Testis (tissue), 3 donors: ENCODE data around the gene GARRE1. TPM values are rescaled to one million over a fixed set of nuclear protein-coding genes. Genes with fewer than 3 reads are reported as not detected.
A peak's percentile ranks its signal among the peaks of the same experiment; 100 is the strongest.
"Not testable (repeated sequence)": the region's sequence is repeated elsewhere in the genome, so short reads cannot be mapped to it uniquely, and the experiment has no call there.

Experiments used
- DNase-seq: peaks from one replicate; pipeline ENCODE4 v3.0.0-alpha.2; 2019
- H3K27ac ChIP-seq, 2 donors: fragments of 200-600 bp; sonication (generic); one replicate each; pipeline ENCODE4 v1.5.1; 2019
- H3K27me3 ChIP-seq: fragments of 200-600 bp; sonication (generic); one replicate; pipeline ENCODE4 v1.5.1; 2019
- H3K36me3 ChIP-seq: fragments of 200-600 bp; sonication (generic); one replicate; pipeline ENCODE4 v1.5.1; 2017; ENCODE audit warnings: low read depth; ENCODE audit errors: missing control alignments
- H3K4me1 ChIP-seq: fragments of 200-600 bp; sonication (generic); one replicate; pipeline ENCODE4 v1.5.1; 2019
- H3K4me3 ChIP-seq, 2 donors: fragments of 200-600 bp; sonication (generic); one replicate each; pipeline ENCODE4 v1.5.1; 2017 to 2019
- H3K9me3 ChIP-seq: fragments of 200-600 bp; sonication (generic); one replicate; pipeline ENCODE4 v1.5.1; 2017
- CTCF ChIP-seq, 3 experiments: fragments of 450-650 bp in 2 of 3; fragments of 200-600 bp in 1 of 3; sonication (generic) in 1 of 3; IDR thresholded peaks; one replicate each; pipeline ENCODE4 v1.5.1; 2016 to 2019; ENCODE audit warnings: antibody characterized with exemption in 3 of 3, mild to moderate bottlenecking in 2 of 3, moderate library complexity in 1 of 3
- POLR2A ChIP-seq: fragments of 450-650 bp; IDR thresholded peaks from one replicate; pipeline ENCODE4 v1.6.1; 2017; ENCODE audit warnings: antibody characterized with exemption, mild to moderate bottlenecking, moderate library complexity
- WGBS, 2 donors: methylation state at CpG; one replicate each; pipeline ENCODE4 v1.1.5; 2018; 5-methylcytosine and 5-hydroxymethylcytosine counted together
- intact Hi-C: fragments of 100-400 bp; cut with DNase I; formaldehyde crosslinking; loops from one replicate; pipeline ENCODE4 v1.15.1; 2023; ENCODE audit warnings: low total_unique reads
- polyA plus RNA-seq: library from polyadenylated mRNA; stranded (reverse); fragments of 350-450 nt; fragmentation: Illumina TruSeq; extraction: RNeasy Lipid Tissue Mini Kit (QIAGEN cat#74804); gene quantifications from one replicate; pipeline ENCODE4 v1.2.3, GENCODE V29; 2014; ENCODE audit warnings: low read depth, low replicate concordance; ENCODE audit not compliant: insufficient read depth
- total RNA-seq, 2 donors: library from RNA; depleted of rRNA; stranded (reverse); fragments of >200 nt; gene quantifications; one replicate each; pipeline ENCODE4 v1.2.3, GENCODE V29; 2016

The GARRE1 gene
- total and polyA plus RNA-seq, 3 donors from 2014 or later: 21.1 to 38.4 (median 33.7) TPM

GRCh38 chr19:34275705-34276104 is 21.4 kb downstream of the GARRE1 start:
- 94 to 100% methylated on average over 1 of the region's 1 CpG for WGBS, 2 donors
- Histone ChIP-seq H3K9me3 (no peaks in the 10 kb centered on the region), H3K4me1 (peaks cover 1% of the 10 kb centered on the region), H3K27me3 (no peaks in the 10 kb centered on the region), H3K4me3 (no peak overlapping the region), H3K36me3 (no peaks in the 10 kb centered on the region), H3K27ac (no peak overlapping the region)
- TF ChIP-seq POLR2A: no peak
- no peak for TF ChIP-seq CTCF (IDR thresholded peaks at IDR 0.05)
- no peak for DNase-seq
- intact Hi-C loops: no loop called here

GRCh38 chr19:34276614-34277013 is 22.3 kb downstream of the GARRE1 start:
- intact Hi-C loops: no loop called here
- H3K27me3 ChIP-seq: no peaks in the 10 kb centered on the region
- H3K4me3 ChIP-seq: no peak overlapping the region
- no peaks in the 10 kb centered on the region for H3K4me1 ChIP-seq
- WGBS, 2 donors: 72 to 81% methylated on average over 4 of the region's 4 CpGs
- H3K9me3 ChIP-seq: no peaks in the 10 kb centered on the region
- no peaks in the 10 kb centered on the region for H3K36me3 ChIP-seq
- DNase-seq: peak; percentile 39
- no peak overlapping the region for H3K27ac ChIP-seq
- TF ChIP-seq POLR2A: no peak
- TF ChIP-seq CTCF (IDR thresholded peaks at IDR 0.05): no peak

GRCh38 chr19:34277244-34277643 is 22.9 kb downstream of the GARRE1 start:
- H3K27me3 ChIP-seq: no peaks in the 10 kb centered on the region

GRCh38 chr19:34278783-34279182 is 24.4 kb downstream of the GARRE1 start:
- no peaks in the 10 kb centered on the region for H3K27me3 ChIP-seq
- 93 to 97% methylated on average over 4 of the region's 4 CpGs for WGBS, 2 donors
- no peak overlapping the region for H3K27ac ChIP-seq
- intact Hi-C loops: no loop called here
- no peaks in the 10 kb centered on the region for H3K4me1 ChIP-seq
- TF ChIP-seq POLR2A: no peak
- TF ChIP-seq CTCF (IDR thresholded peaks at IDR 0.05): no peak
- no peak for DNase-seq
- H3K4me3 ChIP-seq: no peak overlapping the region
- H3K36me3 ChIP-seq: no peaks in the 10 kb centered on the region
- no peaks in the 10 kb centered on the region for H3K9me3 ChIP-seq

More at GRCh38 chr19:34277244-34277643, 22.9 kb downstream of the GARRE1 start:
- H3K9me3 ChIP-seq: no peaks in the 10 kb centered on the region
- no peak overlapping the region for H3K4me3 ChIP-seq
- 76 to 81% methylated on average over 4 of the region's 4 CpGs for WGBS, 2 donors
- no peaks in the 10 kb centered on the region for H3K4me1 ChIP-seq
- no peak for TF ChIP-seq CTCF (IDR thresholded peaks at IDR 0.05)
- no peak for TF ChIP-seq POLR2A
- H3K27ac ChIP-seq: no peak overlapping the region
- no peaks in the 10 kb centered on the region for H3K36me3 ChIP-seq
- intact Hi-C loops: no loop called here
- DNase-seq: no peak

- H3K36me3 ChIP-seq, H3K9me3 ChIP-seq, H3K4me3 ChIP-seq, H3K4me1 ChIP-seq, H3K27me3 ChIP-seq, intact Hi-C loops, H3K27ac ChIP-seq, DNase-seq: not testable (repeated sequence)
- 95 to 98% methylated on average over 2 of the region's 2 CpGs for WGBS, 2 donors
Observed at GRCh38 chr19:34281444-34281843, 27.1 kb downstream of the GARRE1 start.
